Subcutaneous adipose tissue (tissue), 4 donors: ENCODE measurements around the gene AMBRA1. TPM values are rescaled to one million over a fixed set of nuclear protein-coding genes. Genes with fewer than 3 reads are reported as not detected.

Experiments used
- CTCF ChIP-seq: fragments of 450-650 bp; IDR thresholded peaks from one replicate; pipeline ENCODE4 v1.5.1; 2016; ENCODE audit warnings: low read depth, mild to moderate bottlenecking, control low read depth, antibody characterized with exemption, moderate library complexity
- total RNA-seq, 4 donors: library from RNA; depleted of rRNA; stranded (reverse); fragments of >200 nt; gene quantifications; one replicate each; pipeline ENCODE4 v1.1.0, GENCODE V29; 2016

Gene AMBRA1
- total RNA-seq, 4 donors from 2014 or later = 17.1 to 39.4 (median 23.5) TPM

- no peak for TF ChIP-seq CTCF
Observed at GRCh38 chr11:46612326-46612725, 18.5 kb upstream of the AMBRA1 start.

DNA sequence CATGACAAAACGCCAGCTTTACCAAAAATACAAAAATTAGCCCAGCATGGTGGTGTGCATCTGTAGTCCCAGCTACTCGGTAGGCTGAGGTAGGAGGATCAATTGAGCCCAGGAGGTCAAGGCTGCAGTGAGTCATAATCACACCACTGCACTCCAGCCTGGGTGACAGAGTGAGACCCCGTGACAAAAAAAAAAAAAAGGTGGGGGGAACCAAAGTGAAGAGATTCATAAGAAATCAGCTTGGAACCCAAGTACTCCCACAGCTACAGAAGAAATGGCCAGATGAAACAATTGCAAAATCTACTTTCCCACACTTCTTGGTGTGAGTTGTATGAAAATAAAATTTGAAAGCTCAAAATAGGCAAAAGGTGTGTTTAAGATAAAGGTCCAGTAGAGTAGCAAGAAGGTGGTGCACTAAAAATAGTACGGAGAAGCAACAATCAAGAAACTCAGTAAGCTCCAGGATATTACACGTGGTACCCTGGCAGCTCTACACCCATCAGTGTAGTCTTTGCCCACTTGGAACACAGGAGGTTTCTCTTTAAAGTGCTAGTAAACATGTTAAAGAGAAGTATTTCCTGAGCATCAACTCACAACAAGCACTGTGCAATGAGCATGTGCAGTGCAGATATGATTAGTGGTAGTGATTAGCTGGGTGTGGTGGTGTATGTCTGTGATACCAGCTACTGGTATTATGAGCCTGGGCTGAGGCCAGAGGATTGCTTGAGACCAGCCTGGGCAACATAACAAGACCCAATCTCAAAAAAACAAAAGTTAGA, 17.9 kb upstream of the AMBRA1 start:
- TF ChIP-seq CTCF = no peak

DNA sequence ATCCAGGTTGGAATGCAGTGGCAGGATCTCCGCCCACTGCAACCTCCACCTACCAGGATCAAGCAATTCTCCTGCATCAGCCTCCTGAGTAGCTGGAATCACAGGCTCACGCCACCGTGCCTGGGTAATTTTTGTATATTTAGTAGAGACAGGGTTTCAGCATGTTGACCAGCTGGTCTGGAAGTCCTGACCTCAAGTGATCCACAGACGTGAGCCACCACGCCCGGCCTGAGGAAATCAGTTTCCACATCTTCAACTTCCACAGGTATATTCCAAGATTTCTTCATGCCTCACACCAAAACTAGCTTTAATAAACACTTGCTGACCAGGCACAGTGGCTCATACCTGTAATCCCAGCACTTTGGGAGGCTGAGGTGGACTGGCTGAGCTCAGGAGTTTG, 15.6 kb upstream of the AMBRA1 start:
- no peak for TF ChIP-seq CTCF

GRCh38 chr11:46607516-46607915, 13.7 kb upstream of the AMBRA1 start:
- no peak for TF ChIP-seq CTCF

- TF ChIP-seq CTCF = no peak
Observed at GRCh38 chr11:46604796-46605195, 11.0 kb upstream of the AMBRA1 start.

DNA sequence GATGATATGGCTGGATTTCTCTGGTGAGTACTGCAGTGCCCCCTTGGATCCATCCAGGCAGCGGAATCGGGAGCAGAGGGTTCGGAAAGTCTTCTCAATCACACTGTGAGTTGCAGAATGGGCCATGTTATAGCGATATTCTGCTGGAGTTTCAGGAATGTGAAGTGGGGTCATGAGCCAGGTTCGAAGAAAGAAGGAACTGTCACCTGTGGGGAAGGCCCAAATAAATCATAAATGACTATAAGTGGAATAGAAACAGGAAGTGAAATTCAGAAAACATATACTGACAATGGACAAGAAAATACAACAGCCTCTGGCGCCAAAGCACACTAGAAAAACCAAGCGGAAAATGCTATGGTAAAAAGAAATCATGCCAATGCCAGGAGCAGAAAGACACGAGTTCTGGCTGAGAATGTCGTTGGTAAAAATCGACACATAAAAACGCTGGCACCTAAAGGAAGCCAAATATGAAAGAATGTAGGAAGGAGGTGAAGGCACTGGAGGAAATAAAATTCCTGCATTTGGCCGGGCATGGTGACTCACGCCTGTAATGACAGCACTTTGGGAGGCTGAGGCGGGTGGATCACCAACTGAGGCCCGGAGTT, 10.0 kb upstream of the AMBRA1 start:
- no peak for TF ChIP-seq CTCF

DNA sequence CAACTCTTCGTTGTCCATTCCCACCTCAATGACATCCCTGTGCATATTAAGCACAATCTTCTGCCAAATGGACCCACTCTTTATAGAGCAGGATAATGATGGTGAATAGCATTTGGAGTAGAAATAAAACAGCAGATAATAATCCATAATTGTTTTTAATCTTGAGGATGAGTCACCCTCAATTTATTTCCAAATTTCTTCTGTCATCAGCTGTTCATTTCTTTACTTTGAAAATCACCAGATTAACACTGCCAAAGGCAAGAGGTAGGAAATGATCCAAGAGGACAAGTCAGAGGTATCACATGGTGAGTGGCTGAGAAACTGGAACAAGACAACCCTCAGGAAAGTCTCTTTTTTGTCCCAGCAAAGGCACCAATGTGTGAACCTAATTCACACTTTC, 7.3 kb upstream of the AMBRA1 start:
- no peak for TF ChIP-seq CTCF
